ENCODE results near the gene NT5DC3. TPM values are rescaled to one million over a fixed set of nuclear protein-coding genes. Genes with fewer than 3 reads are reported as not detected.

The NT5DC3 gene
- total and polyA plus RNA-seq, 2 donors (not counting 3 experiments of a cell fraction or from before 2014, with no cell fraction given) = 1.5 to 6.7 TPM

GRCh38 chr12:103808239-103808880 is 32.7 kb downstream of the NT5DC3 start:
- DNase-seq (ENCODE audit: low read depth, low spot score) (no peak), FAIRE-seq (no peak)
- Histone ChIP-seq H3K36me3 (ENCODE audit: control insufficient read depth in 2 of 2, extremely low read depth in 1 of 2, insufficient read depth in 2 of 2, low read length in 2 of 2) (no peaks in the 10 kb centered on the region), H3K4me3 (replicated peaks in 1 of 3; ENCODE audit: insufficient read depth in 1 of 3, low read depth in 1 of 3, low read length in 3 of 3) (no peak overlapping the region), H3K9me1 (replicated peaks; ENCODE audit: control insufficient read depth, extremely low read depth, insufficient read depth, low read length) (no peaks in the 10 kb centered on the region), H3K4me1 (ENCODE audit: control insufficient read depth, extremely low read depth, insufficient read depth, low read length) (peaks cover 24% of the 10 kb centered on the region), H3K9ac (replicated peaks; ENCODE audit: extremely low read depth, insufficient read depth, low read length) (no peak overlapping the region), H3K4me2 (ENCODE audit: insufficient read depth, low read length) (no peak overlapping the region), H3K27ac (ENCODE audit: insufficient read depth, low read depth, low read length) (no peak overlapping the region), H4K20me1 (replicated peaks; ENCODE audit: control insufficient read depth, extremely low read depth, insufficient read depth, low read length) (no peaks in the 10 kb centered on the region), H2AFZ (ENCODE audit: low read depth, low read length) (no peak overlapping the region), H3K79me2 (ENCODE audit: control insufficient read depth, insufficient read depth, low read length) (no peaks in the 10 kb centered on the region), H3K9me3 (replicated peaks; ENCODE audit: control insufficient read depth, insufficient read depth, low read length) (no peaks in the 10 kb centered on the region), H3K27me3 (ENCODE audit: control insufficient read depth in 2 of 2, insufficient read depth in 2 of 2, low read length in 2 of 2) (no peaks in the 10 kb centered on the region)
- TF ChIP-seq FOS (IDR thresholded peaks at IDR 0.05; ENCODE audit: borderline replicate concordance, insufficient read depth, low read length) (no peak), POLR2A (IDR thresholded peaks at IDR 0.05; ENCODE audit: low read depth, low read length) (no peak), POLR2AphosphoS5 (IDR thresholded peaks at IDR 0.05; ENCODE audit: insufficient read depth, low read depth, low read length) (no peak), JUN (IDR thresholded peaks at IDR 0.05; ENCODE audit: borderline replicate concordance, insufficient read depth, insufficient read length, low read depth) (no peak), GATA2 (IDR thresholded peaks at IDR 0.05; ENCODE audit: insufficient read depth, insufficient read length, low read depth, low read length) (no peak), CTCF (IDR thresholded peaks at IDR 0.05; ENCODE audit: extremely low read depth in 1 of 2, insufficient read depth in 1 of 2, low read depth in 1 of 2, low read length in 2 of 2) (no peak), EZH2 (IDR thresholded peaks at IDR 0.05; ENCODE audit: borderline replicate concordance, low read depth, low read length, severe bottlenecking) (no peak), MAX (IDR thresholded peaks at IDR 0.05; ENCODE audit: insufficient read depth, insufficient read length) (no peak), MYC (IDR thresholded peaks at IDR 0.05; ENCODE audit: low read depth, low read length) (no peak)
- ChIA-PET CTCF (no interaction called here), POLR2A (no interaction called here)
- intact Hi-C loops (cut with micrococcal nuclease) (no loop called here), dilution Hi-C loops (cut with MboI; ENCODE audit: extremely low pct_ligation_motif_present, low sequenced_read_pairs) (no loop called here)
- BruUV-seq (replicated peaks) = no TSS peak

All from endothelial cell of umbilical vein (primary cell).